H1 (cell line): Measurements from ENCODE around the gene KANSL1. TPM values are rescaled to one million over a fixed set of nuclear protein-coding genes. Genes with fewer than 3 reads are reported as not detected.

Source experiments
- BRCA1 ChIP-seq: IDR thresholded peaks from 2 replicates; pipeline ENCODE4 v1.6.1; 2012; ENCODE audit warnings: low read depth, low read length, improper control_type of control experiment
- CEBPB ChIP-seq: IDR thresholded peaks from 2 replicates; pipeline ENCODE4 v1.6.1; 2012; ENCODE audit warnings: low read depth, low read length
- JUND ChIP-seq: IDR thresholded peaks from 2 replicates; pipeline ENCODE4 v1.6.1; 2011; ENCODE audit warnings: mild to moderate bottlenecking, improper control_type of control experiment, low read length
- polyA plus RNA-seq, 7 experiments: library from polyadenylated mRNA; depleted of rRNA in 3 of 7; stranded (reverse) in 5 of 7; unstranded in 2 of 7; fragments of >200 nt in 5 of 7; fragments of 200-250 nt in 2 of 7; gene quantifications; 1 replicate in 5 of 7; 2 replicates in 1 of 7; 4 replicates in 1 of 7; pipeline versions ENCODE4 v1.2.1 to v1.2.3, GENCODE V29; 2011 to 2013; ENCODE audit warnings: missing spikeins in 2 of 7, mixed read lengths in 2 of 7
- total RNA-seq: library from RNA; stranded (reverse); fragmentation: NEBNext Ultra II Directional; extraction: Animal tissue kit (Norgen Biotek cat#: 25700); gene quantifications from 2 replicates; pipeline ENCODE4 v1.2.1, GENCODE V29; 2021

The KANSL1 gene
- total and polyA plus RNA-seq, 2 of the 8 experiments (the other 6 are each of a cell fraction or from before 2014, with no cell fraction given): 34.0 to 128 TPM

GRCh38 chr17:46208997-46209396 lies 15.8 kb upstream of the KANSL1 start (continued):
- TF ChIP-seq JUND (no peak), BRCA1 (no peak), CEBPB (no peak)
